Activated CD8-positive, alpha-beta memory T cell treated with anti-CD3 and anti-CD28 coated beads, Interleukin-2, amount 50 U/mL, for 4 hours (primary cell): Measurements from ENCODE around the gene KRTAP9-9.
"Not testable (repeated sequence)": the region's sequence is repeated elsewhere in the genome, so short reads cannot be mapped to it uniquely, and the experiment has no call there.

Experiments used
- DNase-seq: peaks from one replicate; pipeline ENCODE4 v3.0.0-alpha.2; 2020

Gene KRTAP9-9

DNA sequence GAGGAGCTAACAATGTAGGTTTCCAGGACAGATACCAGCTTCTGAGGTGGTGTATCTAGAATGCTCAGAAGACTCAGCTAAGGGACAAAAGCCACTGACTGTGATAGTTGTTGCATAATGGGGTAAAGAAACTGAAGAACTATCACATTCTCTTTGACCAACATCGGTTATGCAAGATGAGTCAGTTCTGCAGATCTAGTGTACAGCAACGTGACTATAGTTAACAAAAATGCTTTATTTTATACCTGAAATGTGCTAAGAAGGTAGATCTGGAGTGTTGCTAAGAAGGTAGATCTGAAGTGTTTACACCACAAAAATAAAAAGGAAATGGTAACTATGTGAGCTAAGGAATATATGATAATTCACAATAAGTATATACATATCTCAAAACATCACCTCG lies 12.5 kb downstream of the KRTAP9-9 start:
- no peak for DNase-seq

- DNase-seq = not testable (repeated sequence)
Measured at GRCh38 chr17:41271323-41271722, 16.1 kb downstream of the KRTAP9-9 start.

- no peak for DNase-seq
Measured at GRCh38 chr17:41271858-41272257, 16.7 kb downstream of the KRTAP9-9 start.

GRCh38 chr17:41275648-41276190 lies 20.5 kb downstream of the KRTAP9-9 start, which contains the start of gene KRTAP9-7:
KRTAP9-7 (plus strand) TSS chr17:41275698; CDS start chr17:41275698, 0 bp downstream.
- DNase-seq = not testable (repeated sequence)

DNA sequence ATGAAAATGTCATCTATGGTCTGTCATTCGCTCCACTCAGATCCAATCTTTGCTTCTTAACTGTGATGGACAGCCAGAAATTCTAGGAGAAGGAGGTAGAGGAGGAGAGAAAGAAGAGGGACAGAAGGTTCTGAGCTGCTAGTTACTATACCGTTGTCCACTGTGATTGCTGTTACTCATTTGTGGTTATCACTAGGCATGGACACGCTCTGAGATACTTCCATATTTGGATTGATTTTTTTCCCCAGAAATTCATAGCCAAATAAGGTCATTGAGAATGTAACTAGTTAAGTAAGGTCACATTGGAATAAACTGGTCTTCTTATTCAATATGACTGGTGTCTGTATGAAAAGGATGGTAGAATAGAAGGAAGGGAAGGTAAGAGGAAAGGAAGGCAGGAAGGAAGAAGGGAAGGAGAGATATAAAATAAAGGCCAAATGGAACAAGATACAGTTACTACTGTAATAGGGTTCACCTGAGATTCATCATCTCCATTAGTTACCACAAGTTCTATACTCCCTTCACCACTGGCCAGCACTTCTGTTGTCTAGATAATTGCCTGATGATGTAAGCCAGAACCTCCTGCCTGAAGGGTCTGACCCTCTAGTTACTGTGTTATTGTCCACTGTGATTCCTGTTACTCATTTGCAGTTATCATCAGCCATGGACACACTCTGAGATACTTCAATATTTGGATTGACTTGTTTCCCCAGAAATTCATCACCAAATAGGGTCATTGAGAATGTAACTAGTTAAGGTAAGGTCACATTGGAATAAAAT lies 23.2 kb downstream of the KRTAP9-9 start:
- no peak for DNase-seq

- no peak for DNase-seq
Measured at GRCh38 chr17:41284043-41284442, 28.9 kb downstream of the KRTAP9-9 start.

DNA sequence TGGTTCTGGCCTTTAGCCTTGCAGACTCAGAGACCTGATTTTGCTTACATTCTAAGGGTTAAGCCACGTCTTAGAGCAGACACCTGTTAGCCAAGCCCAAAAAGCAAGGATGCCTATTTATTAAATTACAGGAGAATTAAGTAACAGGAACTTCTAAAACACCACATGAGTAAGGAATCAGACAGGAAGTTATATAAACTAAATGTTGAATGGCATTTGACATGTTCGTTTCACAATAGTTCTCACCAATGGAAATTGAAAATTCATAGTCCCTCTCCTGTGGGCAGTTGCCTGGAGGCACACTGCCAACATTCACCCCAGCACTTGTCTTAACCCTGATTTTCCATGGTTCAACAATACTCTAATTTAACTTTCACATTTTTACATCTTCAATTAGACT lies 29.4 kb downstream of the KRTAP9-9 start:
- DNase-seq = no peak

DNA sequence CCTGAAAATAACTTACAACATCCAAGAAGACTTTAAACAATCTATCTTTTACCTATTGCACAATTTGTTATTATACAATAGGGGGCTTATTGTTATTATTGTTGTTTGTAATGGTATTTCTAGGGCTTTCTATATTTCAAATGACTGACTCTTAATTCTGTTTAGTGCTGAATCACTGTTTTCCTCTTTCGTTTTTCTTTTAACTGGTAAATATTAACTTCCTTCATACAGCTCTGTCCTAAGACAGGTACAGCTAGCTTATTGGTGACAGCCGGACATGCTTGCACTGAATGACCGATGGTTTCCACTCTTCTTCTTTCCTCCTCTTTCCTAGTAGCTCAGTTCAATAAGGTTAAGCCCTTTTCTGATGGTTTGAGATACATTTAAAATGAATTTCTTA lies 31.9 kb downstream of the KRTAP9-9 start:
- no peak for DNase-seq

DNA sequence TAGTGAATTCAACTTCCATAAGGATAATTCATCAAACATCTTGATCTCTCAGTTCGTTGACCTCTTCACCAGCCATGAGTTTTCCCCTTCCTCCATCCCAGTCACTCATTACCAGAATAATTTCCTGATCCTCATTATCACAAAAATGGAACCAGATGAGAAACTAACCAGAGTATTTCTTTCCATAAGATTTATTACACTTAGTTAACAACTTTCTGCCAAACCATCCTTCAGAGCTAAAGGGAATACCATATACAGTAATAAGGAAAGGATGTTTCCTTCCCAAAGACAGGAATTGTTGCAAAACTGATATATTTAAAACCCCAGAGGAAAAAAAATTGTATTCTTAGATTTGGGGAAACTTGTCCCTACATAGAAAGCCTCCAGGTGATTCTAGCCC lies 38.8 kb downstream of the KRTAP9-9 start:
- no peak for DNase-seq

- no peak for DNase-seq
Measured at GRCh38 chr17:41296846-41297245, 41.7 kb downstream of the KRTAP9-9 start.

- DNase-seq = no peak
Measured at GRCh38 chr17:41298458-41299135, 43.4 kb downstream of the KRTAP9-9 start.

- no peak for DNase-seq
Measured at GRCh38 chr17:41301204-41301790, 46.1 kb downstream of the KRTAP9-9 start.

DNA sequence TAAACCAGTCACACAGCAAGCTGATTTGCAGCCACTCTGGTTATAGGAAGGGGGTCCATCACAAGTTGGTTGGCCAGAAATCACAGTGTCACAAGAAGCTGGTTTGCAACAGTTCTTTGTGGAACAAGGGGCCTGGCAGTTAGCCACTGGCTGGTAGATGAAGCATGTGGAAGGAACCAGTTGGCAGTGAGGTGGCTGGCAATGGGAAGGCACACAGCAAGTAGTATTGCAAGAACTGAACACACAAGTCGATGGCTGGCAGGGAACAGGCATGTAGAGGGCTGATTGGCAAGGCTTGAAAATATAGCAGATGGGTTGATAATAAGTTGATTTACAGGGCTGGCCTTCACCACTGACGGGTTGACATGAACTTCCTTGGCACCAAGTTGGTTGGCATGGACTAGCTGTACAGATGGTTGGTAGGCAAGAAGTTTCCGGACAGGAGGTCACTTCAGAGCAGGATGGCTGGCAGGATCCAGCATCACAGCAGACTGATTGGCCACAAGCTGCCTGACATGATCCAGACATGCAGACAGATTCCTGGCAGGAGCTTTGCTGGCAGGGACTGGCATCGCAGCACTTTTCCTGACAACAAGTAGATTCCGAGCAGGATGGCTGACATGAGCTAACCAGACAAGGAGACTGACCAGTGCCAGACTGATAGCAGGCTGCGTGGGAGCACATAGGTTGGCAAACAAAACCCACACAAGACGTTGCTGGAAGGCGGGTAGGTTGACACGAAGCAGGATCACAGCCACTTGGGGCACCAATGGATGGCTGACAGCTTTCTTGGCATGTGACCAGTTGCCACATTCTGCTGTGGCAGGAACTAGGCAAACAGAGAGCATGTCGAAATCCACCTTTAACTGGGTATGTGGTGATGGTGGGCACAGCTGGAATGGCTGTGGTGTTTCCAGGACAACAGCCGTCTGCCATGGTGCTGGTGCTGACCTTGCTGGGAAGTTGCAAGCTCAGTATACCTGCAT lies 47.0 kb downstream of the KRTAP9-9 start, which contains the start of gene KRTAP29-1:
TSS of gene KRTAP29-1 (minus strand) at position 936 of the 986 bp plus-strand sequence. CDS start at position 936, 0 bp downstream.
- no peak for DNase-seq

GRCh38 chr17:41302981-41303380 lies 47.8 kb downstream of the KRTAP9-9 start:
- DNase-seq = no peak

DNA sequence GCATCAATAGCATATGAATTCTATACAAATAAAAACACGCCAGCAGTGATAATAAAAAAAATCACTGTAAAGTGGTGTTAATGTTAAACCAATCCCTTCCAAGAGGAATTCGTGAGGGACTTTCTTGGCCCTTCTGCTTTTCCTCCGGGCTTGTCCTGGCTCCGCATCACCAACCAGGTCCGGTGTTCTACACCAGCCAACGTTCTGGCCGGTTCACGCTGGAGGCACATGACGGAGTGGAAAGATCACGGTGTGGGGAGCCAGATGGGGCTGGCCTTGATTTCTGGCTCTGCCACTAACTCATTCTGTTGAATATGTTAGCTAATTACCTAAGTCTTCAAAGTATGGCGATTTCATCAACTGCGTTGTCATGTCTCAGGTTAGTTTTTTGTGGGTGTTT lies 48.9 kb downstream of the KRTAP9-9 start:
- no peak for DNase-seq
